ENCODE measurements around the gene USP16. TPM values are rescaled to one million over a fixed set of nuclear protein-coding genes. Genes with fewer than 3 reads are reported as not detected.

Gene USP16
- polyA plus RNA-seq, 2 of the 4 experiments (the other 2 are of a cell fraction): 23.6 to 40.7 TPM

GRCh38 chr21:29034678-29035077 is 10.2 kb downstream of the USP16 start:
- Histone ChIP-seq H3K4me2 (no peak overlapping the region), H3K9me3 (no peaks in the 10 kb centered on the region), H3K4me3 (no peak overlapping the region), H3K4me1 (no peaks in the 10 kb centered on the region), H3K27ac (no peak overlapping the region)
- TF ChIP-seq TFCP2L1 (CRISPR knock-in tag; IDR thresholded peaks at IDR 0.05) (no peak), MYC (IDR thresholded peaks at IDR 0.05; ENCODE audit: borderline replicate concordance, low read length) (no peak), FOXS1 (CRISPR knock-in tag; IDR thresholded peaks at IDR 0.05) (no peak), GATA3 (IDR thresholded peaks at IDR 0.05; ENCODE audit: borderline replicate concordance) (no peak), CHD2 (IDR thresholded peaks at IDR 0.05; ENCODE audit: low read length, partially characterized antibody) (no peak)
- FAIRE-seq (no peak), ATAC-seq (no peak), DNase-seq (ENCODE audit: low read depth in 1 of 2, low spot score in 1 of 2) (no peak)
- CTCF ChIA-PET: no interaction called here
- POLR2A ChIA-PET: no interaction called here
- WGBS (ENCODE audit: missing lambda C conversion rate): 89% methylated on average over 1 of the region's 1 CpG

DNA sequence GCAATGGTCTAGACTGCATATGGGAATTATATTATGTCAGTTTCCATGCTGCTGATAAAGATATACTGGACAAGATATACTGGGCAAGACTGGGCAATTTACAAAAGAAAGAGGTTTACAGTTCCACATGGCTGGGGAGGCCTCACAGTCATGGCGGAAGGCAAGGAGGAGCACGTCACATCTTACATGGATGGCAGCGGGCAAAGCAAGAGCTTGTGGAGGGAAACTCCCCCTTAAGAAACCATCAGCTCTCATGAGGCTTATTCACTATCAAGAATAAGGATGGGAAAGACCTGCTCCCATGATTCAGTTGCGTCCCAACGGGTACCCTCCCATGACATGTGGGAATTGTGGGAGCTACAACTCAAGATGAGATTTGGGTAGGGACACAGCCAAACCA is 27.8 kb downstream of the USP16 start:
- no peak for FAIRE-seq
- ATAC-seq: no peak
- ChIA-PET CTCF (no interaction called here), POLR2A (interaction anchor here (0.7 kb wide), 1 partner anchor 28 kb away, joined by 3 read pairs; the partner anchor contains the start of gene USP16)
- WGBS (ENCODE audit: missing lambda C conversion rate): 94% methylated on average over 5 of the region's 5 CpGs
- no peak overlapping the region for H3K27ac ChIP-seq
- H3K4me2 ChIP-seq: no peak overlapping the region
- no peak for DNase-seq (ENCODE audit: low read depth in 1 of 2, low spot score in 1 of 2)
- H3K4me1 ChIP-seq: 0 out of 3 replicates have a peak, but pooled peaks cover 7% of the 10 kb centered on the region
- no peaks in the 10 kb centered on the region for H3K9me3 ChIP-seq
- no peak for TF ChIP-seq ZC3H11A (IDR thresholded peaks at IDR 0.05)
- TF ChIP-seq ZFP36 (IDR thresholded peaks at IDR 0.05; ENCODE audit: borderline replicate concordance, partially characterized antibody): no peak
- no peak for TF ChIP-seq SMC3 (IDR thresholded peaks at IDR 0.05)
- no peak for TF ChIP-seq ZNF302 (CRISPR knock-in tag; IDR thresholded peaks at IDR 0.05)
- no peak overlapping the region for H3K4me3 ChIP-seq

GRCh38 chr21:29053011-29053553 is 28.6 kb downstream of the USP16 start:
- no peak overlapping the region for H3K4me3 ChIP-seq
- WGBS (ENCODE audit: missing lambda C conversion rate): 89% methylated on average over 5 of the region's 5 CpGs
- no peak for FAIRE-seq

GRCh38 chr21:29053656-29054055 is 29.2 kb downstream of the USP16 start:
- Histone ChIP-seq H3K27ac (no peak overlapping the region), H3K4me2 (no peak overlapping the region), H3K4me1 (0 out of 3 replicates have a peak, but pooled peaks cover 7% of the 10 kb centered on the region), H3K9me3 (no peaks in the 10 kb centered on the region), H3K4me3 (no peak overlapping the region)
- DNase-seq (ENCODE audit: low read depth in 1 of 2, low spot score in 1 of 2) (no peak), FAIRE-seq (no peak), ATAC-seq (no peak; a peak in 3 of 6 replicates)
- ChIA-PET CTCF (interaction anchor here (0.8 kb wide), 1 partner anchor 10 kb away, joined by 4 read pairs; no protein-coding TSS in a partner anchor), POLR2A (no interaction called here)
- WGBS (ENCODE audit: missing lambda C conversion rate): 87% methylated on average over 4 of the region's 4 CpGs
- TF ChIP-seq HMGXB4 (CRISPR knock-in tag; IDR thresholded peaks at IDR 0.05; ENCODE audit: borderline replicate concordance) (no peak), ZC3H11A (IDR thresholded peaks at IDR 0.05) (no peak), HES2 (IDR thresholded peaks at IDR 0.05) (no peak), SMC3 (IDR thresholded peaks at IDR 0.05) (no peak), CTCF (IDR thresholded peaks at IDR 0.05) (no peak), JUN (IDR thresholded peaks at IDR 0.05) (no peak), CBX2 (IDR thresholded peaks at IDR 0.05; ENCODE audit: borderline replicate concordance, low read depth) (no peak), HDAC2 (IDR thresholded peaks at IDR 0.05) (no peak), BHLHE40 (IDR thresholded peaks at IDR 0.05; ENCODE audit: low read depth, low read length) (no peak), MAFK (IDR thresholded peaks at IDR 0.05; ENCODE audit: partially characterized antibody) (no peak), CEBPB (IDR thresholded peaks at IDR 0.05) (no peak)

More at GRCh38 chr21:29053011-29053553, 28.6 kb downstream of the USP16 start:
- CTCF ChIA-PET: interaction anchor here (0.8 kb wide), 1 partner anchor 9 kb away, joined by 4 read pairs; no protein-coding TSS in a partner anchor
- DNase-seq (ENCODE audit: low read depth in 1 of 2, low spot score in 1 of 2): no peak
- Histone ChIP-seq H3K27ac (no peak overlapping the region), H3K4me1 (0 out of 3 replicates have a peak, but pooled peaks cover 7% of the 10 kb centered on the region), H3K4me2 (no peak overlapping the region), H3K9me3 (no peaks in the 10 kb centered on the region)
- POLR2A ChIA-PET: interaction anchor here (0.7 kb wide), 1 partner anchor 29 kb away, joined by 3 read pairs; the partner anchor contains the start of gene USP16
- no peak; a peak in 1 of 6 replicates for ATAC-seq
- TF ChIP-seq RCOR1 (IDR thresholded peaks at IDR 0.05; ENCODE audit: low read depth, low read length) (no peak), RFX5 (IDR thresholded peaks at IDR 0.05) (no peak), CHD2 (IDR thresholded peaks at IDR 0.05; ENCODE audit: low read length, partially characterized antibody) (no peak), KDM1A (IDR thresholded peaks at IDR 0.05; ENCODE audit: low read depth) (no peak), BHLHE40 (IDR thresholded peaks at IDR 0.05; ENCODE audit: low read depth, low read length) (no peak), POLR2A (IDR thresholded peaks at IDR 0.05; ENCODE audit: low read length) (no peak), ATOH8 (CRISPR knock-in tag; IDR thresholded peaks at IDR 0.05; ENCODE audit: low read depth) (no peak), RNF2 (IDR thresholded peaks at IDR 0.05; ENCODE audit: borderline replicate concordance, low read depth) (no peak), USF2 (IDR thresholded peaks at IDR 0.05) (no peak)
